ENCODE measurements around the gene ING1.
A peak's percentile ranks its signal among the peaks of the same experiment; 100 is the strongest.
"Not testable (repeated sequence)": the region's sequence is repeated elsewhere in the genome, so short reads cannot be mapped to it uniquely, and the experiment has no call there.

The ING1 gene, protein sequence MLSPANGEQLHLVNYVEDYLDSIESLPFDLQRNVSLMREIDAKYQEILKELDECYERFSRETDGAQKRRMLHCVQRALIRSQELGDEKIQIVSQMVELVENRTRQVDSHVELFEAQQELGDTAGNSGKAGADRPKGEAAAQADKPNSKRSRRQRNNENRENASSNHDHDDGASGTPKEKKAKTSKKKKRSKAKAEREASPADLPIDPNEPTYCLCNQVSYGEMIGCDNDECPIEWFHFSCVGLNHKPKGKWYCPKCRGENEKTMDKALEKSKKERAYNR

DNA sequence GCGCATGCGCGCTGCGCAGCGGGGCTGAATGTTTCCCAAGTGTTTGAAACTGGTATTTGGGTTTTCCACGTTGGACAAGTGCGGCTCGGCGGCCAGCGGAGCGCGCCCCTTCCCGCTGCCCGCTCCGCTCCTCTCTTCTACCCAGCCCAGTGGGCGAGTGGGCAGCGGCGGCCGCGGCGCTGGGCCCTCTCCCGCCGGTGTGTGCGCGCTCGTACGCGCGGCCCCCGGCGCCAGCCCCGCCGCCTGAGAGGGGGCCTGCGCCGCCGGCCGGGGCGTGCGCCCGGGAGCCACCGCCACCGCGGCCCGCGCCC lies at the start of gene ING1:
ING1 (plus strand) TSS at position 59 of the 311 bp plus-strand sequence. CDS start 450 bp downstream, outside the sequence.
- DNase-seq: no peak

DNA sequence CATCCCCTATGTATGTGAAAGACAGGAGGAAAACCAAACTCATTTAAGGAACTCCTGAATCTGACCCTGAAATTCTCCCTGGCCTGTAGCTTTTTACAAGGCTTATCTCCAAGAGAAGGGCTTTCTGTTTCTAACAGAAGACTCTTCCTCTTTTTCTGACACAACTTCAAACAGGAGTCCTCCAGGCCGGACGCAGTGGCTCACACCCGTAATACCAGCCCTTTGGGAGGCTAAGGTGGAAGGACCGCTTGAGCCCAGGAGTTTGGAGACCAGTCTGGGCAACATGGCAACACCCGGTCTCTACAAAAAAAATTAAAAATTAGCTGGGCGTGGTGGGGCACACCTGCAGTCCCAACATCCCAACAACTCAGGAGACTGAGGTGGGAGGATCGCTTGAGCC lies 49.5 kb upstream of the ING1 start:
- no peak for DNase-seq

DNA sequence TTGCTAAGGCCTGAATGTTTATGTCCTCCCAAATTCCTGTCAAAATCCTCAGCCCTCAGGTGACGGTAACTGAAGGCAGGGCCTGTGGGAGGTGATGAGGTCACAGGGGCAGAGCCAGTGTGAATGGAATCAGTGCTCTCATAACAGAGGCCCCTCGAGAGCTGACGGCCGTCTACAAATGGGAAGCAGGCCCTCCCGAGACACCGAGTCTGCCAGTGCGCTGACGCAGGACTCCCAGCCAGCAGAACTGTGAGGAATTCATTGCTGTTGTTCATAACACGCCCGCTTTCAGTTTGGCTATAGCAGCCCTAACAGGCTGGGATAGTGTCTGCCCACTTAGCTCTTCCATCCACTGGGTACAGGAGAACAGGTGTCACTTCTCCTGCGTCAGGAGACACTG lies 48.8 kb upstream of the ING1 start:
- DNase-seq: no peak

DNA sequence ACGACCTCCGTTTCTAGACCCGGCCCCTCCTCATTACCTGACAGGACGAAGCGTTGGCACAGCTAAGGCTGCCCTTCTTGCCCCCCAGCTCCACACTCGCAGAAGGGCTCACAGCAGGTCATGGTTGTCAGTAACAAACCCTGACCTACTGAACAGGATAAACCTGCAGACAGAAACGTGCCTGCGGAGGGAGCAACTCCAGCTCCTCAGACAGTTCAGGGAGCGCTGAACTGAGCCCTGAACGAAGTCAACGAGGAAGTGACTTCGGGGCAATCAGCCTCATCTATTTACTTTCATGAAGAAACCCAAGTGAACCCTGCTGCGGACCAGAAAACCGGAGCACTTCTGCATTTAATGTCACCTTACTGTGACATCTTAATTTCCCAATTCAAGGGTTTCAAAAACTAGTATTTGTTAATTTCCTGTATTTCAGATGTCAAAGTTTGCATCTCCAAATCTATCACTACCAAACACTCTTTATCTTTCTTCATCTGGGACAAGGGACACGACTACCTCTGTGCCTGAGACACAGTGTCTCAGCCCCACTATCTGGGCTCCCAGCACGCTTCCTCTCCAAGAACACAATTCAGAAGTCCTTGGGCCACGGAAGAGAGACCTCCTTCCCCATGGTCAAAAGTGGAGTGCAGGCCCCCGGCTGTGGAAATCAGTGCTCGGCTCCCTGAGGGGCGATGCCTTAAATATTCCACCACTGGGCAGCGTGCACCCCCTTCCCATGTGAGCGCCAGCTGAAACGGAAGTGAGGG lies 47.8 kb upstream of the ING1 start:
- no peak for DNase-seq

DNA sequence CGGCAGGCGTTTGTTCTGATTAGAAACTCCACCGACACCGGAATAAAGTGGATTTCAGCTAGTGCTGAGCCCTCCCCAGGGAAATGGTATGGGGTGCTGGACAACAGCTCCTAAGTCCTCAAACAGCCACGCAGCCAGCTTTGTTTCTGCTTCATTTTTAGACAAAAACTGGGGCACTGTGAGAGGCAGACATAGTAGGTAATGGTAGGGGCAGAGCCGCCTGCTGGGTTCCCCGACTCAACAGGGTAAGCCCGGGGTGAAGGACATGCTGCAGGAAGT lies 47.3 kb upstream of the ING1 start:
- no peak for DNase-seq

DNA sequence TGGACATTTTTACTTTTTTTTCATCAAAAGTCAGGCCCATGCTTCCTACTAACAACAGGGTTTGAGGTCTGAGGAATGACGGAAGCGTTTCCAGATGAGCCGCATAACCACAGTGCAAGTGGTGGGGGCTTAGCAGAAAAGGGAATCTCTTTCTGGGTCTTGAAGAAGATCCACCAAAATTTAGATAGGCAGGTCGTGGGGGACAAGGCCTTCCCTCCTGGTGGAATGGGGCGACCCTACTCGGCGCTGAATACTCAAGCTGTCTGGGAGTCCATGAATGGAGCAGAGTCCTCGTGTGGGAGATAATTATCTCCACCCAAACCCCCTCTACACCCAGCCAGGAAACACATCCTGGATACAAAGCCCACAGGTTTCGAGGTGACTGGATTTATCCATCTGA lies 44.5 kb upstream of the ING1 start:
- no peak for DNase-seq

DNA sequence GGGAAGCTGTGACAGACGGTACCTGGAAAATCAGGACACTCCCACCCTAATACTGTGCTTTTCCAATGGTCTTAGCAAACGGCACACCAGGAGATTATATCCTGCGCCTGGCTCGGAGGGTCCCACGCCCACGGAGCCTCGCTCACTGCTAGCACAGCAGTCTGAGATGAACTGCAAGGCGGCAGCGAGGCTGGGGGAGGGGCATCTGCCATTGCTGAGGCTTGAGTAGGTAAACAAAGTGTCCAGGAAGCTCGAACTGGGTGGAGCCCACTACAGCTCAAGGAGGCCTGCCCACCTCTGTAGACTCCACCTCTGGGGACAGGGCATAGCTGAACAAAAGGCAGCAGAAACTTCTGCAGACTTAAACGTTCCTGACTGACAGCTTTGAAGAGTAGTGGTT lies 43.7 kb upstream of the ING1 start:
- DNase-seq: not testable (repeated sequence)

DNA sequence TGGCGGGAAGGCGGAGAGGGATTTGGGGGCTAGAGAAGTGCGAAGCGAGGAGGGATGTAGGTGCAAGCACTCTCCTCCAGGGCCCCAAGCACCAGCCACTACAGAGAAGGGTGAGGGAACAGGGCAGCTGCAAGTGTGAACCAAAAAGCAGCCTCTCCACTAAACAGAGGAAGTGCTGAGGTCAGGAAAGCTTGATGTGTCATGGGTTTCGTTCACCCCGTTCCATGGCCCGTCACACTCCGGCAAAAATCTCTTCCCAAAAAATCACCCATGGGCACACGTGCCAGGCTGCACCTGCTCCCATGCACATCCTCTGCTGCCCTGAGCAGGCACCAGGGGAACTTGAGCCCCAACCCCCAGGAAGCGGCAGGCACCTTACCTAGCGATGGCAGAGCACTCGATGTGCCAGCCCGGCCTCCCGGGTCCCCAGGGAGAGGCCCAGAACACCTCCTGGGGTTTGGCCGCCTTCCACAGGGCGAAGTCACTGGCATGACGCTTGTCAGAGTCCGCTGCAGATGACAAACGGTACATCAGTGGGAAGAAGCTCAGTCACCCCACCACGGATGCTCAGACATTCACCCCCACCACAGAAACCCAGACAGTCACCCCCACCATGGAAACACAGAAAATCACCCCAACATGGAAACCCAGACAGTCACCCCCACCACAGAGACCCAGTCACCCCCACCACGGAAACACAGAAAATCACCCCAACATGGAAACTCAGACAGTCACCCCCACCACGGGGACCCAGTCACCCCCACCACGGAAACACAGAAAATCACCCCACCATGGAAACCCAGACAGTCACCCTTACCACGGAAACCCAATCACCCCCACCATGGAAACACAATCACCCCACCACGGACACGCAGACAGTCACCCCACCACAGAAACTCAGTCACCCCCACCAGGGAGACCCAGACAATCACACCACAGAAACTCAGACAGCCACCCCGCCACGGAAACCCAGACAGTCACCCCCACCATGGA lies 36.6 kb upstream of the ING1 start:
- peak in 1 of 2 experiments; percentile 27 for DNase-seq

DNA sequence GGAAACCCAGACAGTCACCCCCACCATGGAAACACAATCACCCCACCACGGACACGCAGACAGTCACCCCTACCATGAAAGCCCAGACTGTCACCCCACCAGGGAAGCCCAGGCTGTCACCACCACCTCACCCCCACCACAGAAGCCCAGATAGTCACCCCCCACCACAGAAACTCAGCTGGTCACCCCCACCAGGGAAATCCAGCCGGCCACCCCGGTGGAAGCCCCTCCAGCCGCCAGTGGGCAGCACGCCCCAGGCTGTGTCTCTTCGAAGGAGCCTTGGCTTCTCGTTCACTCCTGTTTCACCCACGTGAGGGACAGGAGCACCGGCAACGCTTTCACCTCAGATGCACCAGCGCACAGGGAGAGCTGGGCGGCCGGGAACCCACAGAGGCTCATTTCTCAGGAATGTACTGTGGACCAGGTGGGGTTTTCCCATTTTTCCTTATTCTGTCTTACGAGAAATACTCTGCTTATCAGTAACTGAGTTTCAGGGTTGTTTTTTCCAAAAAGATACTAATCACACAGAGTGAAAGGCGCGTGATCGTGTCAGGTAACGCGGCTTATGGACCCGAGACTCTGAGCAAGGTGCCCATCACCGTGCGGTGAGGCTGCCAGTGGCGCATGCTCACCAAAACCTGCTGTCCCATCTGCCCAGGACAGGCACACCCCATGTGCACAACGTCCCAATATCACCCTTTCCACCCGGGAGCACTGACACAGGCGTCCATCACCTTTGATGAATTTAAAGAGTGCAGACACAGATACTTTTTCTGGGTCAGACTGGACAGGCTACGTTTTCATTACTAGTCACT lies 35.6 kb upstream of the ING1 start:
- DNase-seq: no peak

DNA sequence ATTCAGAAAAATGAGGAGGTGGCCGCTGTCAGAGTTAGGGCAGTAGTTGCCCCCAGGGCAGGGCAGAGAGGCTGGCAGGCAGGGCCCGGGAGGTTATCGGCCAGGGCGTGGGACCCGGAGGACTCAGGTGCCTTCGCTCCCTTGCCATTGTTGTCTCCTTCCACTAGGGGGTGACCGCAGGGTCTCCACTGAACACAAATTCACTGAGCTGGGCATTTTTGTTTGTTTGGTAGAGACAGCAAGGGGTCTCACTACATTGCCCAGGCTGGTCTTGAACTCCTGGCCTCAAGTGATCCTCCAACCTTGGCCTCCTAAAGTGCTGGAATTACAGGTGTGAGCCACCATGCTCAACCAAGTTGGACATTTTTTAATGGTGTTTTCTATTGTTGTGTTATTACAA lies 32.6 kb upstream of the ING1 start:
- no peak for DNase-seq

DNA sequence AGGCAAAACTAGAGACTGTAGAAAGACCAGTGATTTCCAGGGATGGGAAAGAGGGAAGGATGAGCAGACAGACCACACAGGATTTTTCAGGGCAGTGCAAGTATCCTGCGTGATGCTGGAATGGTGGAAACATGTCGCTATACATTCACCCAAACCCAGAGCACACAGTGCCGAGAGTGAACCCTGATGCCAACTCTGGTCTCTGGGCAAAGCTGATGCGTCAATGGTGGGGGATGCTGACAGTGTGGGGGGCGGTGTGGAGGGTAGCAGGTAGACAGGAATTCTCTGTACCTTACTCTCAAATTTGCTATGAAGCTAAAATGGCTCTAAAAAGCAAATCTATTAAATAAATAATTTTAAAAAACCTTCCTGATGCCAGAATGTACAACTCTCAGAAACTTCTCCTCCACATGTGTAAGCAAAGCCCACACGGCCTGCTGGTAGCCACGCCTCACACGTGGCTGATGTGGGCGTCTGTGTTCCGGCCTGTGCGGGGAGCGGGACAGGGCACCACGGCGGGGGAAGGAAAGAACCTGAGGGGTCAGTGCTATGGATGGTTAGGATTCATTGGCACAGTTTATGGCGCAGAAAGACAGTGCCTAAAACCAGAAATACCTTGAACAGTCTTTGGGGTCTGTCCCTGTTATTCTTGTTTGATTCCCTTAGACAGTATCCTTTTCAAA lies 31.5 kb upstream of the ING1 start:
- no peak for DNase-seq

DNA sequence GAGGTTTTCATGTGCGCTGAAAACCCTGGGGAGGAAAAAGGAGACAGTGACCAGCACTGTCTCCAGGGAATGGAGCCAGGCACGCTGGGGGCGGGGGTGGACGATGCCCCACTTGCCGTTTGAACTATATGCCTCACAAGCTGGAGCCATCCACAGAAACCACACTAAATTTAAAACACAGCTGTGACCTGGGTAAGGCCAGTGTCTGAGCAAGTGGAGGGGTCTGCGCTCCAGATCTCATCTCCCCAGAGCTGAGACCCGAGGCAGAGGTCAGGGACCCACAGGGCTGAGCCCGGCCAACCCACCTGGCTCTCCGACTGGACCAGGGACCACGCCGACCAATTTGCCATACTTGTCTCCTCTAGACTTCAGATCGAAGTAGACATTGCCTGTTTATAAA lies 30.8 kb upstream of the ING1 start:
- DNase-seq: no peak

DNA sequence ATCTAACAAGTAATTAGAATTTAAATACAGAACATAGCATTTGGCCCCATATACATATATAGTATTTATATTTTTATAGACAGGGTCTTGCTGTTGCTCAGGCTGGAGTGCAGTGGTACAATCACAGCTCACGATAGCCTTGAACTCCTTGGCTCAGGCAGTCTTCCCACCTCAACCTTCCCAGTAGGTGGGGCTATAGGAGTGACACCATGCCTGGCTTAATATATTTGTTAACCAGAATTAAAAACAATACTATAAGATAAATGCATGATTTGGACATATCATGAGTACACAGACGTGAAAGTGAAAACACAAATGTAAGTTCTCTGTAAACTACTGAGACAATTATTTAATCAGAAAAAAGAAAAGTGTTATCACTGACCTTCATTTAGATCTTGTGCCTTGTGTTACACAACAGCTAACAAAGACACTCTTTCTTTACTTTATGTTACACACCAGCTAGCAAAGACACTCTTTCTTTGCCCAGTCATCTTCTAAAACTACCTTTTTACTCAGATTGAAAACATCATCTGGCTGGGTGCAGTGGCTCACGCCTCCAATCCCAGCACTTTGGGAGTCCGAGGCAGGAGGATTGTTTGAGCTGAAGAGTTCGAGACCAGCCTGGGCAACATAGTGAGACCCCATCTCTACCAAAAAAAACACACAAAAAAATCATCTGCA lies 30.2 kb upstream of the ING1 start:
- peak in 1 of 2 experiments; percentile 17 for DNase-seq

DNA sequence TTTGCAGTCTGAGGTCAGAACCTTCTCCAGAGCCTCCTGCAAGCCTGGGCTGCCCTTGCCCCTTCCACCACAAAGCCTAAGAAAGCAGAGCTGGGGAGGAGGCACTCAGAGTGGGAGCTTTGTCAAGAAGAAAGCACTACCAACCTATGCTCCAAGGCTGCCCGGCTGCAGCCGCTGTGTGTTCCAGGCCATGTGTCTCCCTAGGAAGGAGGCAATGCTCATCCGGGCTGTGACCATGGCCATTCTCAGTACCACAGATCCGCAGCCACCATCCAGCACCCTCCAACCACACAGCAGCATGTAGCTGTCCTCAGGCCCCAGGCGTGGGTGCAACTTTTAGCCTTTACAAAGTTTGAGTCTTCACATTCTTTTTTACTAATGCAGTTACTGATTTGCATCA lies 29.6 kb upstream of the ING1 start:
- no peak for DNase-seq

DNA sequence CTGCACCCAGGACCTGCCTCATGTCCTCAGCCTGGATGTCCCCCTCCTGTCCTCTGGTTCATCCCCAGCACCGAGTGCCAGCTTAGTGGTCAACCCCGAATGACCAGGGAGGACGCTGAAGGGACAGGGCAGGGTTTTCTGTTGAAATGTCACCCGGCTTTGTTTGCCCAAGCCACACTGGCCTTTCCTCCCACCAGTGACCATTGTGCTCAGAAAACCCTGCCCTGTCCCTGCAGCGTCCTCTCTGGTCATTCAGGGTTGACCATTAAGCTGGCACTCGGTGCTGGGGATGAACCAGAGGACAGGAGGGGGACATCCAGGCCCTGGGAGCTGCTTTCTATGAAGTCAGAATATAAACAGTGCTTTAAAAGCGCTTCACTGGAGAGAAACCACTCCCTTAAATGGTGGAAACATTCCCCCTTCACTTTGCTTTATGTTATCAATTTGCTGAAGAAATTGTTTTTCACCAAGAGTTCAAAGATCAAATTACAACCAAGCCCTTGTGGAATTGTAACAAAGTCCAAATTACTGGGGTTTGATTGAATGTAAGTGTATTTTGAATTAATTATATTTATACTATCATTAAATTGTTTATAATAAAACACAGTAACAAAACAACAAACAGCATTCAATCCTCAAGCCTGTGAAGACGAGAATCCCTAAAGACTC lies 29.0 kb upstream of the ING1 start:
- no peak for DNase-seq

DNA sequence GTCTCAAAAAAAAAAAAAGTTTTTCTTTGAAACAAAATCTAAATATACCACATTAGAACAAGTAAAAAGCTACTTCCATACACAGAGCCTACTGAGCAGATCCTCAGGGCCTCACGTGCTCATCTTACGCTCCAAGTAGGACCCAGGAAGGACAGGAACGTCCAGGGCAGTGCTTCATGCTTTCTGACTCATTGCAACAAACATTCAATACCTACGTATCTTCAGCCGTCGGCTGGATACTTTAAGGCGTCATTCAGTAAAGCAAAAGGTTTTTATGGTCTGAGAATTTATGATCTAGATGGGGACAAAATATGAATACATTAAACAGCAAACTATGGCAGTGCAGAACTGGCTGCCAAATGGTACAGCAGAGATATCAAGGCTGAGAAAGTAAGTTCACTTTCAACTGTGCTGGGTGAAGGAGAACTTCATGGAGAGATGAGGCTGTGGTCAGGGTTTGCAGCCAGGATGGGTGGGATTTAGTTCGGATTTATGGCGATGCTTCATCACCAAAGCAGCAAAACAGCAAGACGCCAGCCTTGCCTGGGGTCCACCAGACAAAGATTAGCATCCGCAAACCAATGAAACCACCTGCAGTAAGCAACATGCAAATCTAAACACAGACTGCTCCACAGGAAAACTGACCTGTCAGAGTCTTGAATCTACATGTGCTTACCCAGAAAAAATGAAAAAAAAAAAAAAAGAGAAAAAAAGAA lies 28.0 kb upstream of the ING1 start:
- no peak for DNase-seq

DNA sequence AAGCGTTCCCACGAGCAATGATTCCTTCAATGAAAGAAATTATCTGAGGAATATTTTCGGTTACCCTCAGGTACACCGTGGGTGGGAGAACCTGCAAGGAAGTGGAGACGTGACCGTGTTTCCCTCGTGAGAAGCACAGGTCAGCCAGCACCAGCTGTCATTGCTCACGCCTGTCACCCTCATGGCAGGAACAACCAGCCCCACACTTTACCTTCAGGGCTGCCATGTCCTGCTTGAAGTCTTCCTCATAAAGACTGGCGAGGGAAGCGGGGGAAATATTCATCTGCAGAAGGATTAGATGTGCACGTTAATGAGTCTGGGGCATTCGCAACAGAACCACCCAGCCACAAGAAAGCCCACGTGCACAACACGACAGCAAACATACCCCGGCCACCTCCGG lies 25.8 kb upstream of the ING1 start:
- no peak for DNase-seq

DNA sequence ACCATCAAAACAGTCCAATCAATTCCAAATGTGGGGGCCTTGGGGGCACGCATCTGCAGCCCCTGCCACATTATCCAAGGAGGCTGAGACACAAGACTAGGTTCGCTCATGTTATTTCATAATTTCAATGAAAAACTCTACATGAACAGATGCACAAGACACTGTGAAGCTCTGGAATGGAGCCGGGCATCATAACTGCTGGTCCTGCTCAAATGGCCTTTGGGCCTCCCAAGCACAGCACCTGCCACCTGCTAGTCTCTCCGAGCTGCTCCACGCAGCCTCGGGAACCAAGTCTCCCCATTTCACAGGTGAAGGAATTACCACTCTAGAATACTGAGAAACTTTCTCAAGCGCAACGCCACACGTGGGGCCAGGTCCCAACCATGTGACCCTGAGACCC lies 24.5 kb upstream of the ING1 start:
- DNase-seq: no peak

DNA sequence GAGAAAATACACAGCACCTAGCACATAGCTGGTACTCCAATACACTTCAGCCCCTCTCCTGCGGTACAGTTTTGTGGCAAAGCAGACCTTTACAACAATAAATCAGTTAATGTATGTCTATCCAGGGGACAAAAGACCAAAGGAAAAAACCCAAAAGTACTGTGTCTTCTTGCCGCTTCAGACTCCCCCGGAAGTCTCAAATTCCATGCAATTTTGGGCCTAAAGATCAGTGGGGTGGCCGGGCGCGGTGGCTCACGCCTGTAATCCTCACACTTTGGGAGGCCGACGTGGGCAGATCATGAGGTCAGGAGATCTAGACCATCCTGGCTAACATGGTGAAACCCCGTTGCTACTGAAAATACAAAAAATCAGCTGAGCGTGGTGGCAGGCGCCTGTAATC lies 23.8 kb upstream of the ING1 start:
- no peak for DNase-seq

DNA sequence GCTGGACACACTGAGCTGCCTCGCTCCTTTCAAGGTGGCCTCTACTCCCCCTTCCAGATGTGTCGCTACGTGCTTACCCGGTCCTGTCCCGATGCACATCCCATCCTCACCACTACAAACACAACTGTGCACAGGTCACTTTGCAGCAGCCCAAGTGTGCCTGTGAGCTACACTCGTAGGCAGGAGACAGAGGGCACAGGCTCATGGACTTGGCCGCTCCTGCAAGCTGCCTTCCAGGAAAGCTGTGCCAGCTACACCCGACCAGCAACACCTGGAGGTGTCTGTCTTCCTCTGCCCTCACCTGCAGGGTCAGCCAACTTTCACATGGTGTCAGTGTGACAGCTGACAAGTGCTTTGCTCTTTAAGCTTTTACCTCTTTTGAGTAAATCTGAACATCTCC lies 23.0 kb upstream of the ING1 start:
- DNase-seq: no peak
